HG03432 (cell line): Measurements from ENCODE around the gene CNTNAP2.

Source experiments
- ATAC-seq: cut with Tn5 transposase; IDR thresholded peaks from one replicate; pipeline ENCODE4 v1.9.1; 2021; ENCODE audit warnings: mild to moderate bottlenecking, moderate library complexity; ENCODE audit not compliant: unreplicated experiment

Gene CNTNAP2

DNA sequence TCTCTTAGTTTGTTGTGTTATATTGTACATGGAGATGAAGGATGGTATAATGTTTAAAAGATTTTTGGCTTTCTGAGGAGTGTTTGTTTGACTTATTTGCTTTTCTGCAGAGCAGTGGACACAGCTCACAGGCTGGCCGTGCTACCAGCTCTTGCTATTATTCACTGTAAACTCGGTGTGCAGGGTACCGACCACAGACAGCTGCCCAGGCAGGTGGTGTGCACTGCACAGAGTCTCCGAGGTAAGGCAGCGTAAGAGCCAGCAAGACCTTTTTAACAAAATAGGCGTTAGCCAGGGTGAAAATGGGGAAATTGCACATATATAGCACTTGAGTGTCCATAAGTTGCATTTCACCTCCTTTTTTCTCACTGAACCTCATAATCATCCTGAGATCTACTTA lies 438.0 kb downstream of the CNTNAP2 start:
- no peak for ATAC-seq

DNA sequence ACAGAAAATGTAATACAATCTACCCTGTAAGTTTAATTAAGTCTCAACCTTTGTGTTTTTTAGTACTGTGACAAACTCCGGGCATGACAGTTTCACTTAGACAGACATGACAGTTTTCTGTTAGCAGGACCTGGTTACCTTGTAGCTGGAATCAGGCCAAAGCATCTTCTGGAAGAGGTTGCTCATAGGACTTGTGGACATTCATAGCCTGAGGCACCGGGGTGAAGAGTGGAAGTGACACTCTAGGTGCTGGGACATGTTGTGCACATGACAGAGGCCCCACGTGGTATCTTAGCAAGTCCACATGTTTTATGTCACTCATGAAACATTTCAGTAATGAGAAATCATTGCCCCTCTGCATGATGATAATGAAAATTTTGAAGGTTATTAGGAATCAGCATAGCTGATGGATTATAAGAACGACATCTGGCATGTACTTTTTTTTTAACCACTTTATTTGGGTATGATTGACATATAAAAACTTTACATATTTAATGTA lies 441.4 kb downstream of the CNTNAP2 start:
- no peak for ATAC-seq

GRCh38 chr7:146565872-146566271 lies 449.3 kb downstream of the CNTNAP2 start:
- ATAC-seq: no peak

DNA sequence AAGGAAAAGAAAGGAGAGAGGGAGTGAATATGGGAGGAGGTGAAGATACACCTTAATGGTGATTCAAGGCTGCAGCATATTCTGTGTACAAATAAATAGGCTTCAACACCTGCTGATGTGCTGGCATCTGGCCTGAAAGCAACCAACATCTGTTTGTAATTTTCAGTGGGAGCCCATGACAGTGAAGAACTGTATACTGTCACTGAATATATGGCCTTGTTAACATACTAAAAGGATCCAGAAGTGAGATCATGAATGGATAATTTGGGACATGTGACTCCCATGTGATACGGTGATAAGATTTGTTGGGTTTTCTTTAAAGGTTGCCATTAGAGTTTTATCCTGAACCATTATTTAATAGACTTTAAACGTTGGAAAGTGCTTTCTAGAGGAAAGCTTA lies 459.3 kb downstream of the CNTNAP2 start:
- no peak for ATAC-seq

DNA sequence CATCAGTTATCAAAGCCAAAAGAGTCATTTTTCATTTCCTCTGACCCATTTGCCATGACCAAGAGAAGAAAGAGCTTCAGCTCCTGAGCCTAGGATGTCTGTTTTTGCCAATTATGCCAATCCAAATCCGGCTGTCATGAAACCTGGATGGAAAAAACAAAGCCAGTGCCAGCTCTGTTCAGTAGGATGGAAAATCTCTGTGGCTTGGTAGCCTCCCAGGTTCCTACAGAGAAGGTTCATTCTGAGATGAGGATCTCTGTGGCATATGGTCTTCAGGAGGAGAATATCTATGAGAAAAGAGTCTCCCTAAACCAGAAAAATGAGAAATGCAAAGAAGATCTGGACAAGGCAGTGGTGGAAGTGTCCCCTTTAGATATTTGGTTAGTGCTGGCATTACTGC lies 475.4 kb downstream of the CNTNAP2 start:
- ATAC-seq: no peak

GRCh38 chr7:146606628-146607027 lies 490.0 kb downstream of the CNTNAP2 start:
- ATAC-seq: no peak

GRCh38 chr7:146619641-146620040 lies 503.0 kb downstream of the CNTNAP2 start:
- no peak for ATAC-seq

GRCh38 chr7:146626912-146627311 lies 510.3 kb downstream of the CNTNAP2 start:
- no peak for ATAC-seq

DNA sequence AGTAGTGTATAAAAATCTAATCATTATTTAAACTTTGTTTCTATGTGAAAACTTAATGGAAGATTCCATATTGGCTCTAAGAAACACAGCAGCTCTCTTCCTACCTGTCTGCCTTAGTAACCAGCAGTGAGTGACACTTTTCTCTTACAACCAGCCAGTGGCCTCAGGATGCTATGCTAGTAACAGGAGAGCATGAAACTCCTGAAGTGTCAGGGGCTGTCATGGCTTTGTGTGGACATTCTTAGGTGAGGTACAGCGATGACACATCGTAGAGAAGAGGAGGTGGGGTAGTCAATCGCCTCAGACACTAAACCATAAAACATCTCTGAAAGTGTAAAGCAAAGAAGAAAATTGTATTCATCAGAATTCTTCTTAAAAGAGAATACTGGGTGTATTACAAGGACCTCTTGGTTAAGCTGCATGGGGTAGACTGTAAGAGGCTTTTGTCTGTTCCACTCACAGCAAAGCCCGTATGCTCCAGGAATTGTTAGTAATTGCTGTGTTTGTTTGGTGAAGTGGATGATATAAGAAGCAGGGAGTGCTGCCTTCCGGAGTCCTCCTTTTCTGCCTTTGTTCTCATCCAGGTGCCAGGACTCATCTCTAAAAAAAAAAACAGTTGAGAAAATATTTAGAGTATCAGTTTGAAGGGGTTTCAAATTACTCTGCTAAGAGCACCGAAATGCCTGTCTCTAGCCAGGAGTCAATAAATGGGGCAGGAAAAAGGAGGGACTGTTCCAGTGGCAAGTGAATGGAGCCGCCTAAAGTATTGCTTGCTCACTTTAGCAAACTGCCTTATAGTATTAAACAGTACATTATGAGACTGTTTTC lies 518.8 kb downstream of the CNTNAP2 start:
- ATAC-seq: no peak

GRCh38 chr7:146636033-146636356 lies 519.4 kb downstream of the CNTNAP2 start:
- ATAC-seq: no peak

- ATAC-seq: no peak
Measured at GRCh38 chr7:146636581-146636980, 520.0 kb downstream of the CNTNAP2 start.

DNA sequence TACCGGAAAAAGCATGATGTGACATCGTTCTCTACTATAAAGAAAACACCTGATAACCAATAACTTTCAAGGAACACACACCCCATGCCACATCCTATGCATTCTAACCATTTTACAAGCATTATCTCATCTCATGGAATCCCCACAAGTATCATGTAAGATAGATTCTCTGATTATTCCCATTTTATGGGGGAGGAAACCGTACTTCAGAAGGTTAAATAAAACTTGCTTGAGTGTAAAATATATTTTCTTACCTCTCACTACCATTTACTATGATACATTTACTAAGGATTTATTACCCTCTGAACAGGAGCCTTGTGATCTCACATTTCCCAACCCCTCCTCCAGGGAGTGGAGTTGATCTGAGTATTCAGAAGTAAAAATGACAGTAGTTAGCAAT lies 522.7 kb downstream of the CNTNAP2 start:
- no peak for ATAC-seq

DNA sequence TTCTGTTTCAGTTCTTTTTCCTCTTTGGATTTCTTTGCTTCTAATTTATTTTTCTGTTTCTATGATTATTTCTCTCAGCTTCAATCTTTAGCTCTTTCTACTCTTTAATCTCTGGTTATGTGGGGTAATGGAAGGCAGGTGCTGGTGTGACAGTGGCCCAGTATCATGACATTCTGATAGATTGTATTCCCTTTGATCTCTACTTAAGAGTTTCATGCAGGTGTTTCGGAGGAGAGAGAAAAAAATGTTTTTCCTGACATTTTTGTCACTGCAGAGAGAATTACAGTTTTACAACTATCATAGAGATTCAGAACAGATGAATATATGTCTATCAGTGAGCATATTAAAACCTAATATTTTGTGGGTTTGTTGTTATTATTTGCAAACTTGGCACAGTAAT lies 524.9 kb downstream of the CNTNAP2 start:
- ATAC-seq: no peak

- no peak for ATAC-seq
Measured at GRCh38 chr7:146645383-146645976, 528.9 kb downstream of the CNTNAP2 start.

DNA sequence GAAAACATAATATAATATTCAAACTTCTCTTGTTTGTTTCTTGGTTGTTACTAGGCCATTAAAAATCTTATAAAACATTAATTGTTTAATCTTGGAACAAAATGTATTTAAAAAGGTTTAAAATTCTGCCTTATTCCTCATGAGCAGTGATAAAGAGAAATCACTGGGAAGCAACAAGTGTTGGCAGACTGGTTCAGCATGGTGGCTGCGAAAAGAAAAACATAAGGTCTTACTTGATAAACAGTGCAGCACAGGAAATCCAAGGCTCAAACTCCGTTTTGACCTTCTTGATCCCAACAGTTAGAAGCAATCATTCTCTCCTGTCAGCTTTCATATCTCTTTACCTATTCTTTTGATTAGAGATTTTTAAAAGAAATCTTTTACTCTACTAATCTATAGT lies 530.8 kb downstream of the CNTNAP2 start:
- no peak for ATAC-seq

- ATAC-seq: no peak
Measured at GRCh38 chr7:146652176-146652575, 535.6 kb downstream of the CNTNAP2 start.

GRCh38 chr7:146654048-146654447 lies 537.4 kb downstream of the CNTNAP2 start:
- no peak for ATAC-seq

- ATAC-seq: no peak
Measured at GRCh38 chr7:146655928-146656797, 539.6 kb downstream of the CNTNAP2 start.

DNA sequence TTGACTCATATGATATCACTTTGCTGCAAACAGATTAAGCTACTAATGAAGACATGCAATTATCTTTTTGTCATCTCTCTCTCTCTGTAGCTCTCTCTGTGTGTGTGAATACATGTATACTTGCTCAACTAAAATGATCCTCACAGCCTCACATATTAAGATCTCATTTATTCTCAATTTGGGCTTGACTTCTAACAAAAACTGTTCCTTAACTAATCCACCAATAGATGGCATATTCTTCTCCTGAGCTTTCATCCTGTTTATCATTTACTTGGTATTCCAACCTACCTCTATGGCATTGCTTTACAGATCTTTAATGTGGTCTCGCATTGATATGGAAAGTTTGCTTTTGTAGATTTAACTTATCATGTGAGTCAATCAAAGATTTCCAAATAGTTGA lies 540.4 kb downstream of the CNTNAP2 start:
- no peak for ATAC-seq

DNA sequence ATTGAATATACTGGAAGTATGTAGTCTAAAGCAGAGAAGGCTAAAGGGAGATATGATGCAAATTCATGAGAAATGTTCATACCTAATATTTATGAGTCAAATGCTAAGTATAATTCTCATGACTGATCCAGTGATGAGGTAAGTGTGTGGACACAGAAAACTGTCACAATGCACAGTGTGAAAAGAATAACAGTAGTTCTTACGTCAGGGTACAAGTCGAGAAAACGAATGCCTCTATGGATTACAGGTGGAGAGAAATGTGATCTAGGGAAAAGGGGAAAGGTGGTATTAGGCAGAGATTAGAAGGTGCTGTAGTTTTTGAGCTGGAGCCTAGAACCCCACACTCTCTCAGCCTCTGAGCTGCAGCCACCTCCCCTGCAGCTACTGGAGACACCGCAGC lies 542.0 kb downstream of the CNTNAP2 start:
- ATAC-seq: no peak

- ATAC-seq: no peak
Measured at GRCh38 chr7:146659732-146660131, 543.1 kb downstream of the CNTNAP2 start.

DNA sequence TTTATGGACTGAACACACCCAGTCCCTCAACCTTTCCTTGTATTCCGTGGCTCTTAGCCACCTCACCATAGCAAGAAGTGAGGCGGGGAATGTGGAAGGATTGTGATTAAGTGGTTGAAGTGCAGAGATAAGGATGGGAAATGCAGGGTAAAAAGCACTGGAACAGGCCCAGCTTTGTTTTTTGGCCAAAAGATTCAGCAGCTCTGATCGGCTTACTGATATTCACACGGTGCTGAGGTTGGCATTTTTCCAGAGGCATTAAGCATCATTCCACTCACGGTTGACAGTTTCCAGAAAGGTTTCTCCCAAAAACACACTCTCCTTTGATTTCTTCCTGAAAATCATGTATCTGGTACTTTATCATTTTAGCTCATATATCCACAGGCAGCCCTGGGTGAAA lies 544.2 kb downstream of the CNTNAP2 start:
- ATAC-seq: no peak
